ENCODE results near the gene PASD1. TPM values are rescaled to one million over a fixed set of nuclear protein-coding genes. Genes with fewer than 3 reads are reported as not detected.

PASD1 gene, protein sequence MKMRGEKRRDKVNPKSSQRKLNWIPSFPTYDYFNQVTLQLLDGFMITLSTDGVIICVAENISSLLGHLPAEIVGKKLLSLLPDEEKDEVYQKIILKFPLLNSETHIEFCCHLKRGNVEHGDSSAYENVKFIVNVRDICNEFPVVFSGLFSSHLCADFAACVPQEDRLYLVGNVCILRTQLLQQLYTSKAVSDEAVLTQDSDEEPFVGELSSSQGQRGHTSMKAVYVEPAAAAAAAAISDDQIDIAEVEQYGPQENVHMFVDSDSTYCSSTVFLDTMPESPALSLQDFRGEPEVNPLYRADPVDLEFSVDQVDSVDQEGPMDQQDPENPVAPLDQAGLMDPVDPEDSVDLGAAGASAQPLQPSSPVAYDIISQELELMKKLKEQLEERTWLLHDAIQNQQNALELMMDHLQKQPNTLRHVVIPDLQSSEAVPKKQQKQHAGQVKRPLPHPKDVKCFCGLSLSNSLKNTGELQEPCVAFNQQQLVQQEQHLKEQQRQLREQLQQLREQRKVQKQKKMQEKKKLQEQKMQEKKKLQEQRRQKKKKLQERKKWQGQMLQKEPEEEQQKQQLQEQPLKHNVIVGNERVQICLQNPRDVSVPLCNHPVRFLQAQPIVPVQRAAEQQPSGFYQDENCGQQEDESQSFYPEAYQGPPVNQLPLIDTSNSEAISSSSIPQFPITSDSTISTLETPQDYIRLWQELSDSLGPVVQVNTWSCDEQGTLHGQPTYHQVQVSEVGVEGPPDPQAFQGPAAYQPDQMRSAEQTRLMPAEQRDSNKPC
- total RNA-seq: not detected in 2 replicates

GRCh38 chrX:151563449-151563848, at the start of gene PASD1:
Gene PASD1 (plus strand): TSS chrX:151563675. CDS start chrX:151601554, 37,879 bp downstream.

DNA sequence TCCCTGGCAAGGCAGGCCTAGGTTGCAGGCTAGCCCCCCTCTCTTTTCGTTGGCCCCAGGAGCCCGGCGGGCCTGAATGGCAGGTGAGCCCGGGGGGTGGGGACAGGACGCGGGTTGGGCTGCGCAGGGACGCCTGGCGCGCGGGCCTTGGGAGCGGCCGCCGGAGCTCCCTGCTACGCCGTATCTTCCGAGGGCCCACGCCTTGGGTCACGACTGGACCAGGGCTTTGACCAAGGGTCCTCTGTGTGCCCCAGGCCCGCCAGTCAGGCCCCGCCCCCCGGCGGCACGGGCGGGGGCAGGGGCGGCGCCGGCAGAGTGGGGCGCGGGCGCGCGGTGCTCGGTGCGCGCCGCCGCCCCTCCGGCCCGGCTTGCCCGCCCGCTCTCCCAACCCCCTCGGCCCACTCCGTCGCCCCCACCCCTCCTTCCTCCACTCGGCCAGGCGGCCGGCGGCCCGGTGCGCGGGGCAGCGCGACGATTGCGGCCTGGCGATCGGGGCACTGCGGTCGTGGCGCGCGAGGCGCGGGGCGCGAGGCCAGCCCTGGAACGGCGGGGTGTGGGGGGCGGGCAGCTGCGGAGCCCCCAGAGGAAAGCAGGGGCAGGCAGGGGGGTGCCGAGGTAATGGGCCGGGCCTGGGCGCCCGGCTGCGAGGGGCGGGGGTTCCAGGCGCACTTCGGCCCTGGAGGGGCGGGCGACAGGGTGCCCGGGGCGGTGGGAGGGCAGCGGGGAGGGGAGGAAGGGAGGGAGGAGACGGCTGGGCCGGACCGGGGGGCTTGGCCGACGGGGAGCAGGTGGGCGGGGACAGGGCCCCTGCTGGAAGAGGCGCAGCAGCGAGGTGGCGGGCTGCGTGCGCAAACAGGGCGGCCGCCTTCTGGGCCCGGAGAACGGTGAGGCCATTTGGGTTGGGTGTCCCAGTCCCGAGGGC, 131.4 kb downstream of the PASD1 start, which contains the start of gene PRRG3:
Gene PRRG3 (plus strand): TSS at position 798 of the 922 bp plus-strand sequence. CDS start 3,357 bp downstream, outside the sequence.

GRCh38 chrX:151715752-151716151, 152.3 kb downstream of the PASD1 start, which contains the start of gene FATE1:
Gene FATE1 (plus strand): TSS chrX:151716035. CDS start chrX:151716120, 85 bp downstream.

Other genes with a start within 250 kb of the PASD1 start
- 23.8 and 38.7 TPM in 2 replicates for gene VMA21, start 166.5 kb upstream of the PASD1 start, total RNA-seq
- gene PRRG3, start 131.8 kb downstream of the PASD1 start, total RNA-seq: not detected in 2 replicates
- gene FATE1, start 152.4 kb downstream of the PASD1 start, total RNA-seq: not detected in 2 replicates
- gene CNGA2, start 171.1 kb downstream of the PASD1 start, total RNA-seq: not detected in 2 replicates

Data from cardiac atrium fibroblast (primary cell).